ENCODE measurements around the gene MT1M.
"Not testable (repeated sequence)": the region's sequence is repeated elsewhere in the genome, so short reads cannot be mapped to it uniquely, and the experiment has no call there.

MT1M gene

DNA sequence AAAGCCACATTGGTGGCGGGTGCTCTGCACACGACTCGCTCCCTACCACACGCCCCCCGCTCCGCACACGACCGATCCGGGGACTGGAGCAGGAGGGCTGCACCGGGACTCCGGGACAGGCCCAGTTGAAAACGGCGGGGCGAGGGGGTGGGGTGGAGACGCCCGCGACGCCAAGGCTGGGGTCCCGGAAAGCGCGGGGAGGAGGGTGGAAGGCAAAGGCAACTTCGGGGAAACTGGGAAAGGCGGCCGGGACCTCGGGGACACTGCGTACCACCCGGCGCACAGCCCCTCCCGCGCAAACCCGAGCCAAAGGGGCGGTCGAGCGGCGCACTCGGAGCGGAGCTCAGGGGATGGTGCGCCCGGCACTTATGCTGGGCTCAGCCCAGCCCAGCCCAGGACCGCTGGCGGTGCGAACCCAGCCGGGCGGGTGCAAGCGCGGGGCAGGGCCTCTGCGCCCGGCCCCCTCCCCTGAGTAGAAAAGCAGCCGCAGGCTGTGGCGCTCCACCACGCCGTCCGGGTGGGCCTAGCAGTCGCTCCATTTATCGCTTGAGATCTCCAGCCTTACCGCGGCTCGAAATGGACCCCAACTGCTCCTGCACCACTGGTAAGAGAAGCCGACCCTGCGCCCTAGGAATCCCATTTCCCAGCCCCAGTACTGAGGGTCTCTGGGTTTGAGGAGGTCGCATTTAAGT is at the start of gene MT1M:
Gene MT1M, plus strand, starts transcription at position 504 of the 692 bp plus-strand sequence. Its CDS starts 73 bp downstream, at position 577.
- no peak for DNase-seq (ENCODE audit: low read depth)

DNA sequence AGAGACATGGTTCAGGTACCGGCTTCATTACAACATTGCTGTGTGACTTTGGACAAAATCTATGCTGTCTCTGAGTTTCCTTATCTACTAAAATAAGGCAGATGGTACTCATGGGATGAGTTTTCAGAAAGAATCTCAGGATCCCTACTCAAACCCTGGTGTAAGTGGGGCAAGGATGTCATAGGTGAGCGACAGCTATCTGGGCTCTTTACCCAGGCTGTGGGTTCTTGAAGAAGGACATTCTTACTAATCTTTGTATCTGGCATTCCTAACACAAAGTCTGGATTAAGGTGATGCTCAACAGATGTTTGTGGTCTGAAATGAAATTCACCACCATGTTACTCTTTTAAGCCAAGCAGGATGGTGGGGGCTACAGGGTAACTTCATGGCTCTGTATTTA is 49.5 kb upstream of the MT1M start:
- not testable (repeated sequence) for DNase-seq (ENCODE audit: low read depth)

DNA sequence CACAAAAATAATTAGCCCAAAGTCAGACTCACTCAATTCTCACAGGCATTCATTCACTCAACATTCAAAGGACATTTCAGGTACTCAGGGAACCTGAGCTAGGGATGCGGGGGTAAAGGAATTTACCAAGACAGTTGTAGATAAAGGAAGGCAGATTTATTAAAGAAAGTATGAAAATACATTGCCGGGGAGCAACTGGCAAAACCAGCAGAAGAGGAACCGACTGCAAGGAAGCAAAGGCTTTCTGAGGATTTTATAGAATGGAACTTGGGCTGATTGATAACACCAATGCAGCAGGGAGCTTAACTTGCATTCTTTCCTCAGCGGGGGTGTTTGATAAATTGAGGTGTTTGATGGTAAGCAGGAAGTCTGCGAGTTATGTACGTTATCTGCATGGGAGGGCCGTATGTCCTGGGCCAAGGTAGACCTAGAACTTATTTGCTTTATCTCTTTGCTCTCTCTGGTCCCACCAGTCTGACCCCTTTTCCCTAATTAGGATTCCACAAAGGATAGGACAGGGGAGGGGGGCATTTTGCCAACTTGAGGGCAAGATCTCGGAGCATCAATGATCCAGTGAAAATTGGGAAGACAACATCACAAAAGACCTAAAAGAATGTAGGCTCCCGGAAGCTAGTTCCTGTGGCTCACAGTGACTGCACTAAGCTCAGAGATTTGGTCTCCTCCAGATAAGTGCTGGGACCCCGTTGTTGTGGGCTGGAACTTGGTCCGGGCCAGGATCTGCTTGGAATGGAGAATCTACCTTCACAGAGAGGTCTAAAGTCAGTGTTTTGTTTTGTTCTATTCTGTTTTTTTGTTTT is 48.9 kb upstream of the MT1M start:
- DNase-seq (ENCODE audit: low read depth), result no peak

DNA sequence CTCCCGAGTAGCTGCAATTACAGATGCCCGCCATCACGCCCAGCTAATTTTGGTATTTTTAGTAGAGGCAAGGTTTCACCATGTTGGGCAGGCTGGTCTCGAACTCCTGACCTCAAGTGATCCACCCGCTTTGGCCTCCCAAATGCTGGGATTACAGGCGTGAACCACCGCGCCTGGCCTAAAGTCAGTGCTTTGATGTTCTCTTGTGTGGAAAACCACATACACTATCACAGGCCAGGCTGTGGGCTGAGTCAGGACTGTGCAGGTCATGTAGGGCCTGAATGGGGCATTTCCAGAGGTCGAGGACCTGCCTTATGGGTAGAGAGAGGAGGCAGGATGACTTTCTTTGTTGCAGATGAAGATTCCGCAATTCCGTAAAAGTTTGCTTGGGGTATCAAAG is 48.2 kb upstream of the MT1M start:
- no peak for DNase-seq (ENCODE audit: low read depth)

DNA sequence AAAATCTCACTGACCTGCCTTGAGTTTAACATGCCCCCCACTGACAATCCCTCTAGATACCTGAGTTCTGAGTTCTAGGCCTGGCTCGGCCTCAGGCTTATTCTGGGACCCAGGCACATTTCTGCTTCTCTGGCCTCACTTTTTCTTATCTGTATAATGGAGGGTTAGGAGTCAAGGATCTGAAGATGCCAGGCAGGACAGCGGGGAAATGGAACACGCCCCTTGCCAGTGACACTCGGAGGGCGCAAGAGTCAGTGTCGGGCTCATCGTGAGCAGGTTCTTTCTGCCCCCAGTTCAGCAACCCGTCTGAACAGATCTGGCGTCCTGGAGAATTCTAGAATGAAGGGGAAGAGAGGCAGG is 43.7 kb upstream of the MT1M start:
- DNase-seq (ENCODE audit: low read depth), result no peak

DNA sequence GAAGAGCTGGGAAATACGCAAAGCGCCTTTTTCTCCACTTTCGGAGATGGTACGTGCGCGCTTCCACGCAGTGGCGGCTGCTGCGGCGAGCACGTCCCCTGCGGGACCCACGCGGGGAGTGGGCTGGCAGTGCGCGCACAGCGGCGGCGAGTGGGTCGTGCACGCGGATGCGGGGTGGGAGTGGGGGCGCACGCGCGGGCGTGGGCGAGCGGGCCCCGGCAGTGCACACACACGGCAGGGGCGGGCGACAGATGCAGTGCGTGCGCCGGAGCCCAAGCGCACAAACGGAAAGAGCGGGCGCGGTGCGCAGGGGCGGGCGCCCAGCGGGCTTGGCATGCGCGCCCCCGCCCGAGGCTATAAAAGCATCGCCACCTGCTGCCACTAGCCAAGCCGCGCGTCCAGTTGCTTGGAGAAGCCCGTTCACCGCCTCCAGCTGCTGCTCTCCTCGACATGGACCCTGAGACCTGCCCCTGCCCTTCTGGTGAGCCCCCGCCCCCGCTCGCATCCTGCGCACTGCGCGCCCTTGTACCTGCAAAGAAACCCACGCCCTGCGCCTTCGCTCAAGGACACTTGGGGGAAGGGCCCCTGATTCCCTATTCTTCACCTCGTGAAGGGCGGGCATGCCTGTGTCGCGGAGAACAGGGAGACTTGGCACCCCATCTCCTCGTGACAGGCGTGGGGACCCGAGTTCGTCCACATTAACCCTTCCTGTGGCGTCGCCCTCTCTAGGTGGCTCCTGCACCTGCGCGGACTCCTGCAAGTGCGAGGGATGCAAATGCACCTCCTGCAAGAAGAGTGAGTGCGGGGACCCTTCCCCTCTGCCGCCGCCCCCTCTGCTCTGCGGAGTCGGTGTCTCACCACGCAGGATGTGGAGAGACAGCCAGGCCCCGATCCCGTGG is 43.1 kb upstream of the MT1M start, which contains the start of gene MT3:
Gene MT3, plus strand, starts transcription at position 388 of the 899 bp plus-strand sequence. Its CDS starts 63 bp downstream, at position 451.
- DNase-seq (ENCODE audit: low read depth), result no peak

DNA sequence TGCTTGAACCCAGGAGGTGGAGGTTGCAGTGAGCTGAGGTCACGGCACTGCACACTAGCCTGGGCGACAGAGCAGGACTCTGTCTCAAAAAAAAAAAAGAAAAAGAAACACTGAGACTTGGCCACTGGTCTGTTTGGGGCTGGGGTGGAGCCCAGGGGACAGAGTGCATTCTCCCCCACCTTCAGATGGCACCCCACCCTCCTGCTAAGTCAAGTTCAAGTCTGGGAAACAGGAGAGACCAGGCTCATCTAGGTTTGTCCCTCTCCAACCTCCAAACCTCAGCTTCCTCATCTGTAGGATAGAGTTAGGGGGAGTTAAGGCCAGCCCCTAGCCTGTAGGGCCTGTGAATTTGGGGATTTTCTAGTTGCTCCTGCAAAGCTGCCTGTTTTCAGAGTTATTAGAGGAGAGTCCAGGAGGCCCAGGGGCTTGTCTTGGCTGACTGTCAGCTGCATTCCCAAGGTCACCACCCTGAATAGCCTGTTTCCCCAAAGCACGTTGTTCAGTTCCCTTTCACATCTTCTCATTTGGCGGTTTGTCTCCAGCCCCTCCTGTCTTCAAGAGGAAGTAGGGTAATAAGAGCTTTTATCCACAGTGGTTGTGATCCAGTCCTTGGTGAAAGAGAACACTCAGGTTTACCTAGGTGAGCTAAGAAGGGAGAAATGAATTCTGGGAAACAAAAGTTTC is 40.9 kb upstream of the MT1M start:
- no peak for DNase-seq (ENCODE audit: low read depth)

DNA sequence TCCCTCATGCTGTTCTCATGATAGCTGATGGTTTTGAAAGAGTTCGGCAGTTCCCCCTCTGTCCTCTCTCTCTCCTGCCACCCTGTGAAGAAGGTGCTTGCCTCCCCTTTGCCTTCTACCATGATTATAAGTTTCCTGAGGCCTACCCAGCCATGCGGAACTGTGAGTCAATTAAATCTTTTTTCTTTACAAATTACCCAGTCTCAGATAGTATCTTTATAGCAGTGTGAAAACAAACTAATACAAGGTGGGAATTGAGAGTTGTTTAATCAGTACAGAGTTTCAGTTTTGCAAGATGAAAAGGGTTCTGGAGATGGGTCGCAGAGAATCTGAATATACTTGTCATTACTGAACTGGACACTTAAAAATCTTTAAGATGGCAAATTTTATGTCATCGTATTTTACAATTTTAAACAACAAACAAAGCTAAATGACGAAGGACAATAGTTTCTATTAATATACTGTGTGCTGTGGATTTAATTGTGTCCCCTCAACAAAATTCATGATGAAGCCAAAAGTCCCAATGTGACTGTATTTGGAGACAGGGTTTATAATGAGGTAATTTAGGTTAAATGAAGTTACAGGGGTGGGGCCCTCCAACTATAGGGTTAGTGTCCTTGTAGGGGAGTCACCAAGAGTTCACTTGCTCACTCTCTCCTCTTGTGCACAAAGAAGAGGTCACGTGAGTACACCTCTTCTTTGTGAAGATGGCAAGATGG is 38.7 kb upstream of the MT1M start:
- DNase-seq (ENCODE audit: low read depth), result no peak

DNA sequence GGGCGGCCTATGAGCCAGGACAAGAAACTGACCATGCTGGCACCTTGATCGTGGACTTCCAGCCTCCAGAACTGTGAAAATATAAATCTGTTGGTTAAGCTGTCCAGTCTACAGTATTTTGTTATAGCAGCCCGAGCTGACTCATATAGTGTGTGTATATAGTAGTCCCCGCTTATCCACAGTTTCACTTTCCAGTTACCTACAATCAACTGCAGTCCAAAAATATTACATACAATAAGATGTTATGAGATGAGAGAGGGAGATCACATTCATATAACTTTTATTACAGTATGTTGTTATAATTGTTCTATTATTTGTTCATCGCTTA is 38.2 kb upstream of the MT1M start:
- DNase-seq (ENCODE audit: low read depth), result no peak

DNA sequence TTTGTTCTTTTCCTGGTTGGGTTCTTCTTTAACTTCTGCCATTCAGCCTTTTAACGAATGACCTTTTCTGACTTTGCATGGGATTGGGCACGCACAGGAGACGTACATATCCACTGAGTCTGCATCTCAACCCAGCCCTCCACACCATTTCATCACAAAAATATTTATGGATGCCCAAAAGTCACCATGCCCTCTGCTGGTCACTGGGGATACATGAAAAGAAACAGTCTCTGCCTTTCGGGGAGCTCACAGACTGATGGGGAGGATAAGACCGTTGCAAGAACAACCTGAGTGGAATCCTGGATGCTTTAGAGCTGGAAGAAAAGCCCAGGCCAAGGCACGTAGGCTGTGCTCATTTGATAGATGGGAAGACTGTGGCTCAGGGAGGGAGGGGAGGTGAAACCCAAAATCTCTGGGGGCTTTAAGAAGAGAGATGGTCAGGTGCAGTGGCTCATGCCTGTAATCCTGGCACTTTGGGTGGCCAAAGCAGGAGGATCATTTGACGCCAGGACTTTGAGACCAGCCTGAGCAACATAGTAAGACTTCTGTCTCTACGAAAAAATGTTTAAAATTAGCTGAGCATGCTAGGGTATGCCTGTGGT is 32.0 kb upstream of the MT1M start:
- no peak for DNase-seq (ENCODE audit: low read depth)

DNA sequence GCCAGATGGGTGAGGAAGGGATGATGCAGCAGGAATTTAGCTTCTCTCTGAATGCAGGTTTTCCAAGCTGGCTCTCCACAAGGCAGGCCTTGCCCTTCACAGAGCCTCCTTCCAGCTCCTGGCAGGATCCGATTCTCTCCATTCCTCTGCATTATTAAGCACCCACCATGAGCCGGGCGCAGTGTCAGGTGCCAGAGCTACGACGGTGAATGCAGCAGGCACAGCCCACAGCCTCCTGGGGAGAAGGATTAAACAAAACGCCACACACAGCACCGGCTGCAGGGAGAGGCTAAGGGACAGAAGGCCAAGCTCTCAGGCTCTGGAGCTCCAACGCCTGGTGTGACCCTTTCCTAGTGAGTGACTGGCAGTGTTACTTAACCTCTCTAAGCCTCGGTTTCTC is 31.1 kb upstream of the MT1M start:
- no peak for DNase-seq (ENCODE audit: low read depth)

DNA sequence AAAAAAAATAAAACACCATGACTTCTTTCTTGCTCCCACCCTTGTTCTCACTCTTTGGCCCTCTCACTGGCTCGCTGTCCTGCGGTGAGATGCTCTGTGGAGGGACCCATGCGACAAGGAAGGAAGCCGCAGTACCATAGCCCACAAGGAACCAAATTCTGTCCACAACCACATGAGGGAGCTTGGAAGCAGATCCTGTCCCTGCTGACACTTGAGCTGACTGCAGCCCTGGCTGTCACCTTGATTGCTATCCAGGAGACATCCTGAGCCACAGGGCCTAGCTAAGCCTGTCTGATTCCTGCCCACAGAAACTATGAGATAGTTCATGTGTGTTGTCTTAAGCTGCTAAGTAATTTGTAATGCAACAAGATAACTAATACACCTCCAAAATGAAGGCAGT is 28.9 kb upstream of the MT1M start:
- no peak for DNase-seq (ENCODE audit: low read depth)

DNA sequence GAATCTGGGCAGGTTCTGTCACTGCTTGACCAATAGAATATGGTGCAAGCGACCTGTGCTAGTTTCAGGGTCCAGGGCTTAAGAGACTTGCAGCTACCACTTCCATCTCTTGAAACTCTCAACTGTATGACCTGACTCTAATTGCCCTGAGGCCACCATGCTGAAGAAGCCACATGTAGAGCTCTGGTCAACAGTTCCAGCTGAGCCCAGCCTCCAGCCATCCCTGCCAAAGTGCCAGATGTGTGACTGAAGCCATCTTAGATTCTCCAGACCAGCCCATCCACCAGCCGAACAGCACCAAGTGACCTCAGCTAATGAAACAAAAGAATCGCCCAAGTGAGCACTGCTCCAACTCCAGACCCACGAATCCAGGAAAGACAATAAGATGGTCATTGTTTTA is 27.5 kb upstream of the MT1M start:
- no peak for DNase-seq (ENCODE audit: low read depth)

DNA sequence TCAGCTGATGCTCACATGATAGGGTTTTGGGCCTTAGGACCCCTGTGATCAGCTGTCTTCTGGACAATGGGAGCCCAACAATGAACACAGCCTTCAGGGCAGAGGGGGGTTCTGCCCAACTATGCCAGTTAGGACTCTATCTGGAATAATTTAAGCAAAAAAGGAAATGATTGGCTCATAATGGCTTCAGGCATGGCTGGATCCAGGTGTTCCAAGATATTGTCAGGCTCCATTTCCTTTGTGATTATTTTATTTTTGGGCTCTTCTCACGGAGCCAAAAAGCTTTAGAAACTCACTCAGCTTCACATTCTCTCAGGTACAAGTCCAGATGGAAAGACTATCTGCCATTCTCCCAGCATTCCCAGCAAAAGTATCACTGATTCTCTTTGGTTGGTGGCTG is 27.0 kb upstream of the MT1M start:
- DNase-seq (ENCODE audit: low read depth), result no peak

DNA sequence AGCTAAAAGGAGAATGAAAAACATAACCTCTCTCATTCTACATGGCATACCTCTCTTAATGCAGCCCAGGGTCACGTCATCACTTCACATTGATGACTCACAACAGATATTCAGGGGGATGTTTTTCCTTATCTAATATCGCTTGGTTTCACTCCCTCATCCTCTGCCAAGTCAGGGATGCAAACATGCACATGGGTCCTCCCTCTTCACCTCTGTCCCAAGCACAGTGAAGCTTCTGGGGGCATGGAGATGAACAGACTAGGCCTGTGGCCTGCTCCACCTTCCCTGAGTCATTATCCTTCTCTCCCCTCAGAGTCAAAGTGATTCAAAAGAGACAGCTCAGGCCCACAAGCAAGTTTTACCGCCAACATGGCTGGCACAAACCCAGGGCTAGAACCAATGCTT is 26.4 kb upstream of the MT1M start:
- DNase-seq (ENCODE audit: low read depth), result no peak

DNA sequence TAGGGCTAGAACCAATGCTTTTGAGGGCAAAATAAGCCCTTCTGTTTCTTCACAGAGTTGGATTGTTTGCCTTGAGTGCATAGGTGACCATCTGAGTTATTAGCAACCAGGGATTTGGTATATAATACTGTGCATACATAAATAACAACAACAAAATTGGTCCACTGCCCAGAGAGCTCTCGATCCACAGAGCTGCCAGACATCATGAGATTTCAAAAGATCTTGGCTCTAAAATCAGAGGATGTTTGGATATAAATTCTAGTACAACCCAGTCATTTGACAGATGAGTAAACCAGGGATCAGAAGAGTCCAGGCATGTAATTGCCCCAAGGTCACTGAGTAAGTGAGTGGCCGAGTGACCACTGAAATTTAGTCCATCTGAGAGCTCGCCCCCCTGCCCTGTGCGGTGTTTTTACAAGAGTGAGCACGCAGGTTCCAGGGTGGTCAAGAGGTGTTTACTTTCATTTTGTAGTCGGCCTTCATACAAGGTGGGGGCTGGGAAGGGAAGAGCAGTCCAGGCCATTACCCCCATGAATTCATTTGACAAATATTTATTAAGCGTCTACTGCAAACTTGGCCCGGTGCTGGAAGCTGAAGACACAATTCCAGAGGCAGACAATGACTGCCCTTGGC is 25.9 kb upstream of the MT1M start:
- no peak for DNase-seq (ENCODE audit: low read depth)

DNA sequence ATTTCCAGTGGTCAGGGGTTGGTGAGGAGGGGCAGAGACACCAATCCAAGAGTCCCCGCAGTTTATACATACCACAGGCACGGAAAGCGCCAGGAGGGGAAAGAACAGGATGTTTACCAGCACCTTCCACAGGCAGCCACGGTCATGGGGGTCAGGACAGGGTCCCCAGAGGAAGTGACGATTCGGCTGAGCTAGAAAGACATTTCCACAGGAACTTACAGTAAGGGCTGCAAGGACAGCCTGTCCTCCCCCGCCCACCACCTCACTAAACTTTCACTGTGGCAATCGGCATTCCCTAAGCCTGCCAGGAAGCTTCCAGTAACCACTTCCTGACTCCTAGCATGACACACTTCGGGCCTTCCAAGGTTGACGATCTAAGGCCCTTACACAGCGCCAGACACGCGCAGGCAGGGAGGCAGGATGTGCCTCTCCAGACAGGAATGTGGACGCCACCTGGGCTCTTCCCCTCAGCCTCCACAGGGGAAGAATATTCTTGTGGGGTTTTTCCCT is 25.3 kb upstream of the MT1M start:
- no peak for DNase-seq (ENCODE audit: low read depth)

DNA sequence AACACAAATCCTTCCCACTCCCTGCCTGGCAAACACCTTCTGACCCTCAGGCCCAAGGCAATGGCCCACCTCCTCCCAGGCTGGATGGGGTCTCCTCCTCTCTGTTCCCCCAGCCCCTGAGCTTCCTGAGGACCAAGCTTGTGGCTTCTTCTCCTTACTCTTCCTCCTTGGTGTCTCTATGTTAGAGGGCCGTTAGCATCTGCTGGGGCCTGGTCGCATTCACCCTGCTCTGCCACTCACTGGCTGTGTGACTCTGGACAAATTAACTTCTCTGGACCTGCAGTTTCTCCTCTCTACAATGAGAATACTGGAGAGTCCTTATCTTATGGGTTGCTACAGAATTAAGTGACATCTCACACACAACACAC is 24.8 kb upstream of the MT1M start:
- DNase-seq (ENCODE audit: low read depth), result no peak

DNA sequence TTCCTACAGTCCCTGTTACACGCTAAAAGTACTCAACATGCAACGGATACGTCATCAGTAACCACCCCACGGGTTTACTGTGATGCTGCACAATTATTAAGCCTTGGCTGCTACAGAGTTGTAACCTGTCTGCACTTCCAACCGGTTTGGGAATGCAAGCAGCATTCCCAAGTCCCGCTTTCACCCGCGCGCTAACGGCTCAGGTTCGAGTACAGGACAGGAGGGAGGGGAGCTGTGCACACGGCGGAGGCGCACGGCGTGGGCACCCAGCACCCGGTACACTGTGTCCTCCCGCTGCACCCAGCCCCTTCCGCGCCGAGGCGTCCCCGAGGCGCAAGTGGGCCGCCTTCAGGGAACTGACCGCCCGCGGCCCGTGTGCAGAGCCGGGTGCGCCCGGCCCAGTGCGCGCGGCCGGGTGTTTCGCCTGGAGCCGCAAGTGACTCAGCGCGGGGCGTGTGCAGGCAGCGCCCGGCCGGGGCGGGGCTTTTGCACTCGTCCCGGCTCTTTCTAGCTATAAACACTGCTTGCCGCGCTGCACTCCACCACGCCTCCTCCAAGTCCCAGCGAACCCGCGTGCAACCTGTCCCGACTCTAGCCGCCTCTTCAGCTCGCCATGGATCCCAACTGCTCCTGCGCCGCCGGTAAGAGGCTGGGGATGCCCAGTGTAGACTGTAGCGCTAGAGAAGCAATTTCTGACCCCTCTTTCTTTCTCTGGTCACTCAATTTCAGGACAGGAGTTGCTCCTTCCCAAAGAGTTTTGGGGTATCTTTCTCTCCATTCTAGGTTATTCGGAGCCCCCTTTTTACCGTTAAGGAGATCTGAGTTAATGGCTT is 24.2 kb upstream of the MT1M start, which contains the start of gene MT2A:
Gene MT2A, plus strand, starts transcription at position 542 of the 833 bp plus-strand sequence. Its CDS starts 72 bp downstream, at position 614.
- peak; percentile 77 for DNase-seq (ENCODE audit: low read depth)
